A673 (cell line): Measurements from ENCODE around the gene EDEM1. TPM values are rescaled to one million over a fixed set of nuclear protein-coding genes. Genes with fewer than 3 reads are reported as not detected.

Experiments used
- BruUV-seq: library from RNA; stranded (reverse); fragments of 400-500 nt; replicated peaks from 2 replicates; lab custom pipeline; 2021; lab: Mats Ljungman, UMichigan
- CTCF ChIA-PET: fragments of 300-600 bp; sonication (Branson Sonifier 250); formaldehyde crosslinking; loops from one replicate; lab custom pipeline; 2022; ENCODE audit warnings: antibody characterized with exemption; lab: Charles Lee
- POLR2A ChIA-PET: fragments of 300-600 bp; sonication (Branson Sonifier 250); formaldehyde crosslinking; loops from one replicate; lab custom pipeline; 2022; ENCODE audit warnings: antibody characterized with exemption; ENCODE audit not compliant: low non-redundant PET; lab: Charles Lee
- DNase-seq: peaks from one replicate; pipeline ENCODE4 v3.0.0-alpha.2; 2015; ENCODE audit warnings: low spot score
- H3K27ac ChIP-seq: fragments of 200-600 bp; sonication (generic); 2 replicates; pipeline ENCODE4 v1.5.1; 2016; ENCODE audit warnings: mixed run types, low read depth, mild to moderate bottlenecking, mixed read lengths, antibody characterized with exemption, low read length; ENCODE audit not compliant: poor library complexity, severe bottlenecking
- H3K27me3 ChIP-seq: fragments of 200-600 bp; sonication (generic); replicated peaks from 2 replicates; pipeline ENCODE4 v1.6.1; 2017; ENCODE audit warnings: mixed run types, low read depth, mild to moderate bottlenecking, mixed read lengths, antibody characterized with exemption, low read length; ENCODE audit not compliant: insufficient read depth, poor library complexity
- H3K36me3 ChIP-seq: fragments of 200-600 bp; sonication (generic); 2 replicates; pipeline ENCODE4 v1.6.1; 2016; ENCODE audit warnings: mixed run types, mild to moderate bottlenecking, mixed read lengths, antibody characterized with exemption, low read length; ENCODE audit not compliant: insufficient read depth, poor library complexity, severe bottlenecking
- H3K4me1 ChIP-seq: fragments of 200-600 bp; sonication (generic); 2 replicates; pipeline ENCODE4 v1.6.1; 2017; ENCODE audit warnings: mixed run types, mild to moderate bottlenecking, mixed read lengths, antibody characterized with exemption, low read length; ENCODE audit not compliant: insufficient read depth, poor library complexity, severe bottlenecking
- H3K4me3 ChIP-seq: fragments of 200-600 bp; sonication (generic); 2 replicates; pipeline ENCODE4 v1.5.1; 2016; ENCODE audit warnings: low read depth, mixed run types, mild to moderate bottlenecking, mixed read lengths, low read length; ENCODE audit not compliant: poor library complexity, severe bottlenecking
- H3K9me3 ChIP-seq: fragments of 200-600 bp; sonication (generic); 2 replicates; pipeline ENCODE4 v1.6.1; 2016; ENCODE audit warnings: mixed run types, low read depth, mild to moderate bottlenecking, mixed read lengths, antibody characterized with exemption, low read length; ENCODE audit not compliant: poor library complexity, severe bottlenecking
- CTCF ChIP-seq: fragments of 300-800, 200-600 bp; sonication (generic); conservative IDR thresholded peaks from 2 replicates; pipeline ENCODE4 v1.5.1; 2017; ENCODE audit warnings: low read depth, mild to moderate bottlenecking, antibody characterized with exemption, low read length, moderate library complexity, mixed read lengths
- EZH2 ChIP-seq: fragments of 200-600 bp; sonication (generic); IDR thresholded peaks from 2 replicates; pipeline ENCODE4 v1.6.1; 2017; ENCODE audit warnings: borderline replicate concordance, low read depth, mild to moderate bottlenecking, mixed read lengths, antibody characterized with exemption, low read length; ENCODE audit not compliant: poor library complexity, severe bottlenecking
- intact Hi-C: fragments of 100-400 bp; cut with micrococcal nuclease; formaldehyde crosslinking; loops from one replicate; pipeline ENCODE4 v1.10.0; 2022; ENCODE audit not compliant: unreplicated experiment
- total RNA-seq: library from RNA; stranded (reverse); gene quantifications from 2 replicates; pipeline ENCODE4 v1.2.3, GENCODE V29; 2021

Gene EDEM1
- total RNA-seq, 1 experiment from 2014 or later = 32.1 TPM

DNA sequence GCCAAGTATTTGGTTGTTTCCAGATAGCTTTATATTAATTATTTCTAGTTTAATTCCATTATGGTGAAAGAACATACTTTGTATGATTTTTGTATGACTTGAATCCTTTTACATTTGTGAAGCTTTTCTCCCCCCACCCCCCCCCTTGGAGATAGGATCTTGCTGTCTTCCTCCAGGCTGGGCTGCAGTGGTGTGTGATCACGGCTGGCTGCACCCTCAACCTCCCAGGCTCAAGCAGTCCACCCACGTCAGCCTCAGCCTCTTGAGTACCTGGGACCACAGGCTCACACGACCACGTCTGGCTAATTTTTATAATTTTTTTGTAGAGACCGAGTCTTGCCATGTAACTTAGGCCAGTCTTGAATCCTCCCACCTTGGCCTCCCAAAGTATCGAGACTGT is 35.9 kb upstream of the EDEM1 start:
- no peak for TF ChIP-seq CTCF
- no peak for TF ChIP-seq EZH2
- H3K4me3 ChIP-seq = no peak overlapping the region
- intact Hi-C loops = no loop called here
- no peaks in the 10 kb centered on the region for H3K9me3 ChIP-seq
- no peaks in the 10 kb centered on the region for H3K4me1 ChIP-seq
- no TSS peak for BruUV-seq
- no peak for DNase-seq
- ChIA-PET CTCF (no interaction called here), POLR2A (no interaction called here)
- no peak overlapping the region for H3K27ac ChIP-seq
- no peaks in the 10 kb centered on the region for H3K27me3 ChIP-seq
- no peaks in the 10 kb centered on the region for H3K36me3 ChIP-seq

DNA sequence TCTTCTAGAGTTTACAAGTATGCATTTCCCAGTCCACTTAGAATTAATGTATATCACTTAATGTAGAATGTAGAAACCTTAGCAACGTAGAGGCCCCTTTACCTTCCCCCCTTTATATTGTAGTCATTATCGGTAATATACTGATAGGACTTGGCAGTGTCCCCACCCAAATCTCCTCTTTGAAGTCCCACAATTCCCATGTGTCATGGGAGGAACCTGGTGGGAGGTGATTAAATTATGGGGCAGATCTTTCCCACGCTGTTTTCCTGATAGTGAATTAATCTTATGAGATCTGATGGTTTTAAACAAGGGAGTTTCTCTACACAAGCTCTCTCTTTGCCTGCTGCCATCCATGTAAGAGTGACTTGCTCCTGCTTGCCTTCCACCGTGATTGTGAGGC is 34.4 kb upstream of the EDEM1 start:
- CTCF ChIA-PET = no interaction called here
- intact Hi-C loops = no loop called here

DNA sequence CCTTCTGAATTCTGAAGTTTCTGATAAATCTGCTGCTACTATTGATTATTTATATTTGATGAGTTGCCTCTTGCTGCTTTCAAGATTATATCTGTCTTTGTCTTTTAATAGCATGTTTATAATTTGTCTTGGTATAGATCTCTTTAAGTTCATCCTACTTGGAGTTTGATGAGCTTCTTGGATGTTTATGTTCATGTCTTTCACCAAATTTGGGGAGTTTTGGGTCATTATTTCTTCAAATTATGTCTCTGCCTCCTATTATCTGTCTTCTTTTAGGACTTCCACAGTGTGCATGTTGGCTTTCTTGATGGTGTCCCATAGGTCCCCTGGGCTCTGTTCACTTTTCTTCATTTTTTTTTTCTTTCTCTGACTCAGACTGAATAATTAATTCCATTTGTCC is 32.3 kb upstream of the EDEM1 start:
- ChIA-PET CTCF (no interaction called here), POLR2A (no interaction called here)

More for the DNA sequence above, 34.4 kb upstream of the EDEM1 start:
- no peak for DNase-seq
- H3K27ac ChIP-seq = no peak overlapping the region
- H3K27me3 ChIP-seq = no peaks in the 10 kb centered on the region
- H3K9me3 ChIP-seq = no peaks in the 10 kb centered on the region
- BruUV-seq = no TSS peak
- TF ChIP-seq EZH2 = no peak
- no peak overlapping the region for H3K4me3 ChIP-seq
- no peaks in the 10 kb centered on the region for H3K36me3 ChIP-seq
- POLR2A ChIA-PET = no interaction called here
- H3K4me1 ChIP-seq = no peaks in the 10 kb centered on the region

More for the DNA sequence above, 32.3 kb upstream of the EDEM1 start:
- H3K9me3 ChIP-seq = no peaks in the 10 kb centered on the region
- no peak overlapping the region for H3K27ac ChIP-seq
- no TSS peak for BruUV-seq
- no peak for DNase-seq
- H3K4me3 ChIP-seq = no peak overlapping the region
- TF ChIP-seq EZH2 (no peak), CTCF (no peak)
- H3K27me3 ChIP-seq = no peaks in the 10 kb centered on the region
- H3K36me3 ChIP-seq = no peaks in the 10 kb centered on the region
- intact Hi-C loops = no loop called here
- H3K4me1 ChIP-seq = peaks cover 6% of the 10 kb centered on the region
